ENCODE measurements around the gene RANBP17.

DNA sequence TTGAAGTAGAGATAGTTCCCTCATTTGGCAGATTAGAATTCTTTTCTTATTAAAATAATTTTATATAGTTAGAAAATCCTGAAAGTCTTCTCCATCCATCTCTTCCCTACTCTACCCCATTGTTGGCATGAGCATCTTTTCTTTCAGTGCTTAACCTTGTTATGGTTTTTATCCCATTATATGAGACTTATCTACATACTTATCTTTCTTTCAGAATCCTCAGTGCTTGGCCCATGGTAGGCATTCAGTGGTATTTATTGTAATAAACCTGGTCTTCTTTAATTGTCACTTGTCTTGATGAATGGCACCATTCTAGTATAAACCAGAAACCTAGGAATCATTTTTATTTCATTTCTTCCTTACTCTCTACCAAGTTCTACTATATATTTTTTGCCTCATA, 277.4 kb downstream of the RANBP17 start:
- TF ChIP-seq, protein P1, sequence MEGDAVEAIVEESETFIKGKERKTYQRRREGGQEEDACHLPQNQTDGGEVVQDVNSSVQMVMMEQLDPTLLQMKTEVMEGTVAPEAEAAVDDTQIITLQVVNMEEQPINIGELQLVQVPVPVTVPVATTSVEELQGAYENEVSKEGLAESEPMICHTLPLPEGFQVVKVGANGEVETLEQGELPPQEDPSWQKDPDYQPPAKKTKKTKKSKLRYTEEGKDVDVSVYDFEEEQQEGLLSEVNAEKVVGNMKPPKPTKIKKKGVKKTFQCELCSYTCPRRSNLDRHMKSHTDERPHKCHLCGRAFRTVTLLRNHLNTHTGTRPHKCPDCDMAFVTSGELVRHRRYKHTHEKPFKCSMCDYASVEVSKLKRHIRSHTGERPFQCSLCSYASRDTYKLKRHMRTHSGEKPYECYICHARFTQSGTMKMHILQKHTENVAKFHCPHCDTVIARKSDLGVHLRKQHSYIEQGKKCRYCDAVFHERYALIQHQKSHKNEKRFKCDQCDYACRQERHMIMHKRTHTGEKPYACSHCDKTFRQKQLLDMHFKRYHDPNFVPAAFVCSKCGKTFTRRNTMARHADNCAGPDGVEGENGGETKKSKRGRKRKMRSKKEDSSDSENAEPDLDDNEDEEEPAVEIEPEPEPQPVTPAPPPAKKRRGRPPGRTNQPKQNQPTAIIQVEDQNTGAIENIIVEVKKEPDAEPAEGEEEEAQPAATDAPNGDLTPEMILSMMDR (IDR thresholded peaks at IDR 0.05) = no peak
- no peak for TF ChIP-seq POLR2A (IDR thresholded peaks at IDR 0.05)
